GM04504 (cell line): ENCODE results near the gene NDUFS8.
A peak's percentile ranks its signal among the peaks of the same experiment; 100 is the strongest.
"Not testable (repeated sequence)": the region's sequence is repeated elsewhere in the genome, so short reads cannot be mapped to it uniquely, and the experiment has no call there.

Experiments used
- DNase-seq: peaks from one replicate; pipeline ENCODE4 v3.0.0-alpha.2; 2012; ENCODE audit warnings: low read depth

Gene NDUFS8

GRCh38 chr11:68030318-68031143, at the start of gene NDUFS8:
Gene NDUFS8, plus strand, starts transcription at chr11:68030681. Its CDS starts 1,471 bp downstream, at chr11:68032152.
- peak; percentile 98 for DNase-seq

- not testable (repeated sequence) for DNase-seq
These were observed 49.3 kb upstream of the NDUFS8 start for GRCh38 chr11:67981226-67981625.

GRCh38 chr11:67982255-67982857, 48.1 kb upstream of the NDUFS8 start:
- not testable (repeated sequence) for DNase-seq

GRCh38 chr11:67983951-67984350, 46.5 kb upstream of the NDUFS8 start:
- no peak for DNase-seq

GRCh38 chr11:67985302-67985701, 45.2 kb upstream of the NDUFS8 start:
- DNase-seq: not testable (repeated sequence)

- not testable (repeated sequence) for DNase-seq
These were observed 39.7 kb upstream of the NDUFS8 start for GRCh38 chr11:67990546-67991346.

- not testable (repeated sequence) for DNase-seq
These were observed 38.9 kb upstream of the NDUFS8 start for GRCh38 chr11:67991347-67992121.

- DNase-seq: not testable (repeated sequence)
These were observed 36.7 kb upstream of the NDUFS8 start for GRCh38 chr11:67993821-67994220.

GRCh38 chr11:67994387-67994786, 36.1 kb upstream of the NDUFS8 start:
- not testable (repeated sequence) for DNase-seq

GRCh38 chr11:67995129-67995528, 35.4 kb upstream of the NDUFS8 start:
- DNase-seq: not testable (repeated sequence)

- DNase-seq: not testable (repeated sequence)
These were observed 34.9 kb upstream of the NDUFS8 start for GRCh38 chr11:67995579-67995978.

GRCh38 chr11:67996051-67996450, 34.4 kb upstream of the NDUFS8 start:
- no peak for DNase-seq

GRCh38 chr11:67996622-67997474, 33.6 kb upstream of the NDUFS8 start:
- no peak for DNase-seq

- no peak for DNase-seq
These were observed 33.0 kb upstream of the NDUFS8 start for GRCh38 chr11:67997475-67997921.

- no peak for DNase-seq
These were observed 32.1 kb upstream of the NDUFS8 start for GRCh38 chr11:67998150-67999045.

- DNase-seq: no peak
These were observed 31.3 kb upstream of the NDUFS8 start for GRCh38 chr11:67999201-67999629.

- DNase-seq: no peak
These were observed 30.8 kb upstream of the NDUFS8 start for GRCh38 chr11:67999704-68000103.

- no peak for DNase-seq
These were observed 27.9 kb upstream of the NDUFS8 start for GRCh38 chr11:68002575-68002937.
